ENCODE measurements around the gene BBS5.
A peak's percentile ranks its signal among the peaks of the same experiment; 100 is the strongest.
"Not testable (repeated sequence)": the region's sequence is repeated elsewhere in the genome, so short reads cannot be mapped to it uniquely, and the experiment has no call there.

The BBS5 gene

GRCh38 chr2:169479257-169480078 is at the start of gene BBS5:
TSS of gene BBS5 (plus strand) at chr2:169479494. CDS start at chr2:169479554, 60 bp downstream.
- DNase-seq (ENCODE audit: extremely low read depth, low read depth), result peak; percentile 43
- H3K4me3 ChIP-seq (replicated peaks; ENCODE audit: low read depth, low read length), result peak within 1 kb of the TSS; percentile 76

GRCh38 chr2:169431772-169432171 is 47.5 kb upstream of the BBS5 start:
- DNase-seq (ENCODE audit: extremely low read depth, low read depth); H3K4me3 ChIP-seq (replicated peaks; ENCODE audit: low read depth, low read length): not testable (repeated sequence)

More at GRCh38 chr2:169479257-169480078, at the start of gene BBS5:
- peak; percentile 64 for TF ChIP-seq CTCF (IDR thresholded peaks at IDR 0.05; ENCODE audit: low read depth, low read length, missing control alignments)

GRCh38 chr2:169434236-169434635 is 45.1 kb upstream of the BBS5 start:
- DNase-seq (ENCODE audit: extremely low read depth, low read depth); H3K4me3 ChIP-seq (replicated peaks; ENCODE audit: low read depth, low read length): not testable (repeated sequence)

- no peak overlapping the region for H3K4me3 ChIP-seq (replicated peaks; ENCODE audit: low read depth, low read length)
- no peak for DNase-seq (ENCODE audit: extremely low read depth, low read depth)
- no peak for TF ChIP-seq CTCF (IDR thresholded peaks at IDR 0.05; ENCODE audit: low read depth, low read length, missing control alignments)
Observed at GRCh38 chr2:169438466-169439072, 40.7 kb upstream of the BBS5 start.

GRCh38 chr2:169439900-169440299 is 39.4 kb upstream of the BBS5 start:
- no peak overlapping the region for H3K4me3 ChIP-seq (replicated peaks; ENCODE audit: low read depth, low read length)
- TF ChIP-seq CTCF (IDR thresholded peaks at IDR 0.05; ENCODE audit: low read depth, low read length, missing control alignments), result no peak
- DNase-seq (ENCODE audit: extremely low read depth, low read depth), result no peak

- no peak for DNase-seq (ENCODE audit: extremely low read depth, low read depth)
- TF ChIP-seq CTCF (IDR thresholded peaks at IDR 0.05; ENCODE audit: low read depth, low read length, missing control alignments), result no peak
Observed at GRCh38 chr2:169446452-169446851, 32.8 kb upstream of the BBS5 start.

GRCh38 chr2:169448316-169448715 is 31.0 kb upstream of the BBS5 start:
- H3K4me3 ChIP-seq (replicated peaks; ENCODE audit: low read depth, low read length), result no peak overlapping the region
- TF ChIP-seq CTCF (IDR thresholded peaks at IDR 0.05; ENCODE audit: low read depth, low read length, missing control alignments), result no peak
- DNase-seq (ENCODE audit: extremely low read depth, low read depth), result no peak

More at GRCh38 chr2:169446452-169446851, 32.8 kb upstream of the BBS5 start:
- H3K4me3 ChIP-seq (replicated peaks; ENCODE audit: low read depth, low read length), result no peak overlapping the region

All from HFF-Myc (cell line).